SH-SY5Y (cell line): Measurements from ENCODE around the gene SYT17.

Source experiments
- GATA2 ChIP-seq: IDR thresholded peaks from 2 replicates; pipeline ENCODE4 v1.6.1; 2011; ENCODE audit warnings: mild to moderate bottlenecking, low read depth, low read length
- GATA3 ChIP-seq: IDR thresholded peaks from 2 replicates; pipeline ENCODE4 v1.6.1; 2011; ENCODE audit warnings: low read depth, mild to moderate bottlenecking, low read length, moderate library complexity

DNA sequence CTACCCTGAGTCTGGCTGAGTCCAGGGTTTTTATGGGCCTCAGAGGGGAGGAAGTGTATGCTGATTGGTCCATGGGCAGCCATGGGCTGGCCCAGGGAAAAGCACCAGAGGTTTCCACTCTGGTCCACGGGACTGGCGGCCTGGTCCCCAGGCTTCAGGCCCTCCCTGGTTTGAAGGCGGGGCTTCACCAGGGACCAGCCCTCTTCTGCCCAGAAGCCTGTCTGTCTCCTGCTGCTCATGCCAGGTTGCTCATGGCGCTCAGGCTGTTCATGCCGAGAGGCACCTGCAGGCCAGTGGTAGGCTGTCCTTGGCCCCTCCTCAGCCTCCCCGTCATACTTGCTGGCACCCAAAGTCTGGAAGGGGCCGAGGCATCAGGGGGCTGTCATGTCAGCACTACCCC, 72.5 kb downstream of the SYT17 start:
- TF ChIP-seq GATA2: no peak
- no peak for TF ChIP-seq GATA3
